GM18873 (cell line): ENCODE data around the gene ZP1.

ENCODE experiments used
- ATAC-seq: cut with Tn5 transposase; IDR thresholded peaks from one replicate; pipeline ENCODE4 v1.9.1; 2021; ENCODE audit warnings: mild to moderate bottlenecking, moderate library complexity, moderate number of reproducible peaks; ENCODE audit not compliant: unreplicated experiment, low FRiP score

The ZP1 gene

GRCh38 chr11:60844045-60844869 lies 23.1 kb upstream of the ZP1 start:
- ATAC-seq: no peak

GRCh38 chr11:60844870-60845221 lies 22.5 kb upstream of the ZP1 start:
- ATAC-seq: no peak

GRCh38 chr11:60845338-60845737 lies 22.0 kb upstream of the ZP1 start:
- no peak for ATAC-seq

GRCh38 chr11:60847281-60847680 lies 20.1 kb upstream of the ZP1 start:
- no peak for ATAC-seq

- ATAC-seq: no peak
These were observed 19.4 kb upstream of the ZP1 start for GRCh38 chr11:60847896-60848295.

GRCh38 chr11:60848714-60849151 lies 18.6 kb upstream of the ZP1 start:
- no peak for ATAC-seq

GRCh38 chr11:60849641-60850520 lies 17.5 kb upstream of the ZP1 start:
- no peak for ATAC-seq

GRCh38 chr11:60851327-60852104 lies 15.8 kb upstream of the ZP1 start:
- no peak for ATAC-seq

GRCh38 chr11:60852117-60852981 lies 15.0 kb upstream of the ZP1 start:
- ATAC-seq: no peak

- ATAC-seq: no peak
These were observed 14.1 kb upstream of the ZP1 start for GRCh38 chr11:60852982-60853950.

- no peak for ATAC-seq
These were observed 13.0 kb upstream of the ZP1 start for GRCh38 chr11:60854140-60854846.

- no peak for ATAC-seq
These were observed 12.3 kb upstream of the ZP1 start for GRCh38 chr11:60854847-60855725.

GRCh38 chr11:60855726-60856633 lies 11.4 kb upstream of the ZP1 start, which contains the start of gene PTGDR2:
Gene PTGDR2 (minus strand): TSS chr11:60855950. CDS start chr11:60853722, 2,228 bp downstream.
- no peak for ATAC-seq

GRCh38 chr11:60857378-60858232 lies 9.7 kb upstream of the ZP1 start:
- no peak for ATAC-seq

- ATAC-seq: no peak
These were observed 9.1 kb upstream of the ZP1 start for GRCh38 chr11:60858236-60858635.
